ENCODE data around the gene RHOU.

RHOU gene

GRCh38 chr1:228723921-228724320 lies 11.4 kb upstream of the RHOU start:
- no peak for TF ChIP-seq CTCF (conservative IDR thresholded peaks at IDR 0.05)
- H3K27ac ChIP-seq, result no peak overlapping the region; the same call in 1 of the 2 replicates

- H3K27ac ChIP-seq, result peak overlapping the region; percentile 93; the same call in 1 of the 2 replicates
- TF ChIP-seq CTCF (conservative IDR thresholded peaks at IDR 0.05), result no peak
Observed at GRCh38 chr1:228725178-228725577, 10.1 kb upstream of the RHOU start.

GRCh38 chr1:228727681-228728171 lies 7.6 kb upstream of the RHOU start:
- no peak for TF ChIP-seq CTCF (conservative IDR thresholded peaks at IDR 0.05)
- peak overlapping the region; percentile 93 for H3K27ac ChIP-seq

- TF ChIP-seq CTCF (conservative IDR thresholded peaks at IDR 0.05), result no peak
- no peak overlapping the region for H3K27ac ChIP-seq
Observed at GRCh38 chr1:228732426-228732825, 2.9 kb upstream of the RHOU start.

- no peak overlapping the region for H3K27ac ChIP-seq
- TF ChIP-seq CTCF (conservative IDR thresholded peaks at IDR 0.05), result no peak
Observed at GRCh38 chr1:228733576-228733975, 1.7 kb upstream of the RHOU start.

GRCh38 chr1:228735871-228736586 lies 750 bp downstream of the RHOU start:
- H3K27ac ChIP-seq, result peak overlapping the region; percentile 90
- TF ChIP-seq CTCF (conservative IDR thresholded peaks at IDR 0.05), result no peak

- H3K27ac ChIP-seq, result peak overlapping the region; percentile 90
Observed at GRCh38 chr1:228736844-228737445, 1.7 kb downstream of the RHOU start.

More at GRCh38 chr1:228736844-228737445, 1.7 kb downstream of the RHOU start:
- no peak for TF ChIP-seq CTCF (conservative IDR thresholded peaks at IDR 0.05)
